ENCODE results near the gene HDAC1.
"Not testable (repeated sequence)": the region's sequence is repeated elsewhere in the genome, so short reads cannot be mapped to it uniquely, and the experiment has no call there.

Gene HDAC1

DNA sequence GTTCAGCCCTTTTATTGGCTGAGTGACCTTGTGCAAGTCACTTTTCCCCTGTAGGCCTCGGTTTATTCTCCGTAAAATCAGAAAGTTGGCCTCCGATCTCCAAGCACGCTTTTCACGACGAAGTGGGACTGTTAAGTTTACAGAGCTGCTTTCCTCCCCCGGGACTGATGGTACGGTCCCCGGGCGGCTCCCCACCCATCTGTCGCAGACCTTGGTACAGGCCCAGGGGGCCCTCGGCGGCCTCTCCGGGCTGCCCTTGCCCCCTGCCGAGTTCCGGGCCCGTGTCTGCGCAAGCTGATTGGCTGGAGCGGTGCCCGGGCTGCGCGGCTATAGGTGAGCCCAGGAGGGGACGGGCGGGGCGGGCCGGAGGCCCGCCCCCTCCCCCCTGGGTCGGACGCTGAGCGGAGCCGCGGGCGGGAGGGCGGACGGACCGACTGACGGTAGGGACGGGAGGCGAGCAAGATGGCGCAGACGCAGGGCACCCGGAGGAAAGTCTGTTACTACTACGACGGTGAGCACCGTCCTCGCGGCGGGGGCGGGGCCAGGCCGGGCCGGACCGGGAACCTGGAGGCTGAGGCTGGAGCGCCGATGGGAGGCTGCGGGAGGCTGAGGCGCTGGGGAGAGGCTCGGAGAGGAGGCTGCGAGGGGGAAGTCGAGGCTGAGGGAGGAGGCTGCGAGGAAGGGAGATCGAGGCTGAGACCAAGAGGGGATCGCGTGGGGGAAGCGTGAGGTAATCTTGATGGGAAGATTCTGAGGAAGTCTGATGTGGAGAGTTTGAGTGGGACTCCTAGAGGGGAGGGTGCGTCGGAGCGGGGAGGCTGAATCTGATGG, at the start of gene HDAC1:
Gene HDAC1 (plus strand): TSS at position 376 of the 831 bp plus-strand sequence. CDS start 87 bp downstream, at position 463.
- DNase-seq (ENCODE audit: low read depth) = peak; percentile 89

DNA sequence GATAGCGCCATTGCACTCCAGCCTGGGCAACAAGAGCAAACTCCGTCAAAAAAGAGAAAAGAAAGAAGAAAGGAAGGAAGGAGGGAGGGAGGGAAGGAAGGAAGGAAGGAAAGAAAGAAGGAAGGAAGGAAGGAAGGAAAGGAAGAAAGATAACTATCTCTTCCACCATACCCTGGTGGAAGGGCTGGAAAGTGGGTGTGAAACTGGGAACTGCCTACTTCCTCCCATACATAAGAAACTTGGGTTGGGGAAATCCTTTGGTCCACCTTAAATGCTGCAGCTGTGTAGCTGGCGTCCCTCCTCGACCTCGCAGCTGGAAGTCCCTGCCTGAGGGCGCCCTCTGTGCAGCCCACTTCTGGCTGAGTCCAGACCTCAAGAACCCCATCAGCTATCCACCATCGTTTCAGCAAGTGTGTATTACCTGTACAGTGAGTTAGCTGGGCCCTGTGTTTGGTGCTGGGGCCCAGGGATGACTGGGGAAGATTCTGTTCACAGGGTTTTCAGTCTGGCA, 49.5 kb upstream of the HDAC1 start:
- no peak for DNase-seq (ENCODE audit: low read depth)

DNA sequence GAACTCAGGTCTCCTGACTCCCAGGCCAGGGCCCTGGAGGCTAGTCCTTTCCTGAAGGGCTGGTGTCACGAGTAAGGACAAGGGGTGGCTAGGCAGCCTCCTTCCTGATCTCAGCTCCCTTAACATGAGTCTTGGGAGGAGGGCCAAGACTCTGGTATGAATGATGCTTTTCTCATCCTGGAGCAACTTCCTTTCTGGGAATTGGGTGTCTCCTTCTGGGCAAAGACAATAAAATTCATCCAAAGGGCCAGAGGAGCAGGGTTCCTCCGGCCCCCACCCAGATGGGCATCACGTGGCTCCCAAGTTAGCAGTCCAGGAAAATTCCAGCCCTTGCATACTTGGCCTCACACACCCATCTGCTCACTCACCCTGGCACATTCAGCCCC, 45.0 kb upstream of the HDAC1 start, which contains the start of gene FAM167B:
Gene FAM167B (plus strand): TSS at position 335 of the 386 bp plus-strand sequence. CDS start 200 bp downstream, outside the sequence.
- no peak for DNase-seq (ENCODE audit: low read depth)

DNA sequence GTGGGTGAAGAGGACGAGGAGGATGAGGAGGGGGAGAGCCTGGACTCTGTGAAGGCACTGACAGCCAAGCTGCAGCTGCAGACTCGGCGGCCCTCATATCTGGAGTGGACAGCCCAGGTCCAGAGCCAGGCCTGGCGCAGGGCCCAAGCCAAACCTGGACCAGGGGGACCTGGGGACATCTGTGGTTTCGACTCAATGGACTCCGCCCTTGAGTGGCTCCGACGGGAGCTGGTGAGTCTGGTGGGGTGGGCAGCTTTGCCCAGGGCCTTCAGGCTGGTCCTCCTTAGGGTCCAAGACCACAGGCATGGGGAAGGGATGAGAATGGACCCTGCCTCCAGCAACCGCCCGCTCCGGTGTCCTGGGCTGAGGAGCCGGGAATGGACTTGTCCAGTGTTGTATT, 44.4 kb upstream of the HDAC1 start:
- no peak for DNase-seq (ENCODE audit: low read depth)

DNA sequence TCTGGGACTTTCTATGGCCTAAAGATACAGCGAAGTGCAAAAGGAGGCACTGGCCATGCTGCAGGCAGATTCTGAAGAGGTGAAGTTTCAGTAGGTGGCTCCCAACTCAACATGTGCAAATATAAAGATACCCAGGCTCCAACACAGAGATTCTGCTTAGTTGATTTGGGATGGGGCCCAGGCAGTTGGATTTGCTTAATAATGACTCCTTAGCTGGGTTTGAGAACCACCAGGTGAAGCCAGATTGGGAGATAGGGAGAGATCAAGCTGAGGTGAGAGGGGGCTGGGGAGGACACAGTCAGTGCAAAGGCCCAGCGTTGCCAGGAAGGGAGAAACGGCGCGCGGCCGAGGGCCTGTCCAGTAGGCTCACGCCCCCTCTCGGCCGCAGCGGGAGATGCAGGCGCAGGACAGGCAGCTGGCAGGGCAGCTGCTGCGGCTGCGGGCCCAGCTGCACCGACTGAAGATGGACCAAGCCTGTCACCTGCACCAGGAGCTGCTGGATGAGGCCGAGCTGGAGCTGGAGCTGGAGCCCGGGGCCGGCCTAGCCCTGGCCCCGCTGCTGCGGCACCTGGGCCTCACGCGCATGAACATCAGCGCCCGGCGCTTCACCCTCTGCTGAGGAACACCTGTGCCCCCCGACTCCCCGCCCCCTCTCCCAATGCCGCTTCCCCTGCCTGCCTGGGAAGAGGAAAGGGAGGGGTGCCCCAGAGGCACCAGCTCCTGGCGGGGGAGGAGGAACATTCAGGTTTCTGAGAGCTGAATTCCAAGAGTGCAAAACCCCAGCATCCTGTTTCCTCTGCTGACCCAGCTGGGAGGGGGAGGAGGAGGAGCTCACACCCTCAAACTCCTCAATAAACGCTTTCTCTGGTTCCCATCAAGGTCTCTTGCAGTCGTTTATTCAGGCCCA, 43.6 kb upstream of the HDAC1 start:
- peak; percentile 56 for DNase-seq (ENCODE audit: low read depth)

DNA sequence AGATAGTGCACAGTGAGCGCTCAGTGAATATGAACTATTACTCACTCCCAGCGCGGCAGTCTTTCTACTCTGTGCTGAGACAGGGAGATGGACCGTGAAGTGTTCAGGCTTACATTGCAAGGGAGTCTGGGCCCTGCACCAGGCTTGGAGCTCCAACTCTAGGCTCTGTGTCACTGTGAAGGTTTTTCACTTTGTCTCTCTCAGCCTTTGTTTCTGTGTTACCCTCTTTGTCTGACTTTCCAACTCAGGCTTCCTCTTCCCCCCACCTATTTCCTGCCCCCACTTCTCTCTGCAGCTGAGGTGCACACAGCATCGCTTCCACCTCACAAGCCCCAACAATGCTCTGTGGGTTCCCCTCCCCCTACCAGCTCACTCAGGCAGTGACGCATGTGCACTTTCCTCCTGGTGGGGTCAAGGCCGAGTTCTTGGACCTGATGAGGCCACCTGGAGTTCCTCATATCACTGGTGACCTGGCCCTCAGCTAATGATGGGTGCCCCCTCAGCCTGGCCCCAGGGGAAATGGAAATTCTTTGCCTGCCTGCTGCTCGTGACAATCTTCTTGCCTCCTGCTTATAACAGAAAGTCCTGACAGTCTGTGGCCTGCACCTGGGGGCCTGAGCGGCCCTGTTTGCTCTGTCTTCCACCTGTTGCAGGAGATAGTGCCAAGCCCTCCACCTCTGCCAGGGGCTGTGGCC, 41.9 kb upstream of the HDAC1 start:
- DNase-seq (ENCODE audit: low read depth) = peak; percentile 52

DNA sequence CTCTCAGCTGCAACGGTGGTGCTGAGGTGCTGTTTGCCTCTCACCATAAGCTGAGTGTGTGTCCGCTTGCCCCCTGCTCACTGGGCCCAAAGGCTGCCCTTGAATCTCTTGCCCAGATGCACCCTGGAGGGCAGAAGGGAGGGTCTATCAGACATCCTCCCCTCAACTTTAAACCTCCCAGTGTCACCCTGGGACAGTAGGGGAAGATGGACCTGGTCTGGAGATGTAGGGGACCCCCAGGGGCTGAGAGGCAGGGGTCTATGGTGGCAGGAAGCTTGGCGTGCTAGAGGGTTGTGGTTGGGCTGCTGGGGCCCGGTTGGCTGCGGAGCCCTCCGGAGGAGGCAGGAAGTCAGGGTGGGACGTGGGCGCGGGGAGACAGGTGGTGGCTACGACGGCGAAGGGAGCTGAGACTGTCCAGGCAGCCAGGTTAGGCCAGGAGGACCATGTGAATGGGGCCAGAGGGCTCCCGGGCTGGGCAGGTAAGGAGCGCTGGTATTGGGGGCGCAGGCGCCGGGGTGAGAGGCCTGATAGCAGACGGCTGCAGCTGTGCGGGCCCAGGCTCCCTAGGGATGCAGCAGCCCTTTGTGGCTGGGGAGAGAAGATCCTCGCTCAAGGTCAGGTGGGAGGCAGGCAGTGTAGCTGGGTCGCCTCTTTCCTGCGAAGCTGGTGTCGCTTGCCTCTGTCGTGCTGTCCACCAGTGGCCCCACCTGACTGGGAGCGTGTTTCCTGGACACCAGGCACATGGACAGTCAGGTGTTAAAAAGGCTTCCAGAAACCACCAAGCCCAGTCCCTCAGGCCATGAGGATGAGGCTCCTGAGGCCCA, 40.8 kb upstream of the HDAC1 start, which contains the start of gene LCK:
Gene LCK (plus strand): TSS at position 373 of the 824 bp plus-strand sequence. CDS start 23,065 bp downstream, outside the sequence.
- DNase-seq (ENCODE audit: low read depth) = no peak

DNA sequence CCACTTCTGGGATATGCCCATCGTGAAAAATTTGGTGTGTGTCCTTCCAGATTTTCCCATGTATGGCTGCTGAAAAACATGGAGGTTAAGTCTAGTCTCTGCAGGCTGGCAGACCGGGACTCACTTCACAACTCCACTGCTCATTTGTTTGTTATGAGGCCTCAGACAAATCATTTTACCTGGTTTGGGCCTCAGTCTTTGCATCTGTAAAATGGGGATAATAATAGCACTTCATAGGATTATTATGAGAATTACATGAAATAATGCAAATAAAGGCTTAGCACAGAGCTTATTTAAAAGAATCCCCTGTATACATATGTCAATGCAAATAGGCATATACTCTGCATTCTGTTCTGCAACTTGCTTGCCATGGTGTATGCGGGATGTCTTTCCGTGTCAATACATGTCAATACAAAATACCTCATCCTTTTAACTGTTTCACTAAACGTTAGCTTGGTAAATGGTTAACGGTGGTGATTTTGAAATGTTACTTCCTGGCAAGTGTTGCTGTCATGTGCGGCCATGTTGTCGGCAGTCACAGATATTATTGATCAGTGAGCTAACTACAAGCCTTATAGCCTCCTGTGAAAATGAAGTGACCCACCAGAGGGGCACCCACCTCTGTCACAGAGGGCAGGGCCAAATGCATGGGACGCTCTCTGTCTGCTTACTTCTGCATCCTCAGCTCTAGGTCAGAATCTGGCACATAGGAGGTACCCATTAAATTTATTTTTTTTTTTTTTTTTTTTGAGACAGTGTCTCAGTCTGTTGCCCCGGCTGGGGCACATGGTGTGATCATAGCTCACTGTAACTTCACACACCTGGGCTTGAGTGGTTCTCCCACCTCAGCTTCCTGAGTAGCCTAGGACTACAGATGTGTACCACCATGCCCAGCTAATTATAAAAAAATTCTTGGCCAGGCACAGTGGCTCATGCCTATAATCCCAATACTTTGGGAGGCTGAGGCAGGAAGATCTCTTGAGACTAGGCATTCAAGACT, 36.5 kb upstream of the HDAC1 start:
- DNase-seq (ENCODE audit: low read depth) = no peak

DNA sequence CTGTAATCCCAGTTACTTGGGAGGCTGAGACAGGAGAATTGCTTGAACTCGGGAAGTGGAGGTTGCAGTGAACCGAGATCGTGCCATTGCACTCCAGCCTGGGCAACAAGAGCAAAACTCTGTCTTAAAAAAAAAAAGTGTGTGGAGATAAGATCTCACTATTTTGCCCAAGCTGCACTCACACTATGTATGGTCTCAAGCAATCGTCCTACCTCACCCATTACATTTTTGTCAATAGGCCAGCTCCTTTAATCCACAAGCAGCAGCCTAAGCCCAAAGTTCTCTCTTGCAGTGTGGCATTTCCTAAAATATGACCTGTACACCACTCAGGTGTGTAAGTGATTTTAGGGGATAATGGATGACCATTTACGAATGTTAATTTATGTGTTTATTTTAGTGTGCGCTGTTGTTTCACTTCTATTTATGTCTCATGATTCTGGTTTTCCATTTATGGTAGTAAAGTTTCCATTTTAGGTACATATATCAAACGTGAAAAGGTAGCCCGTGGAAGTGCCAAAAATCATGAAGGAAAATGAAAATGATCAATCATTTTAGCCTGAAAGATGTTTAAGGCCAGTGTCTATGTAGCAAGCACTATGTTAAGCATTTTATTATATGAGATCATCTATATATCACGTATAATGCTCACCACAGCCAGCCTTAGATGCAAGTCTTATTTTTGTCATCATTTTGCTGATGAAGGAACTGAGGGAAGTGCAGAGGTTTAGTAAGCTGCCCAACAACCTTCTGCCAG, 35.2 kb upstream of the HDAC1 start:
- no peak for DNase-seq (ENCODE audit: low read depth)

DNA sequence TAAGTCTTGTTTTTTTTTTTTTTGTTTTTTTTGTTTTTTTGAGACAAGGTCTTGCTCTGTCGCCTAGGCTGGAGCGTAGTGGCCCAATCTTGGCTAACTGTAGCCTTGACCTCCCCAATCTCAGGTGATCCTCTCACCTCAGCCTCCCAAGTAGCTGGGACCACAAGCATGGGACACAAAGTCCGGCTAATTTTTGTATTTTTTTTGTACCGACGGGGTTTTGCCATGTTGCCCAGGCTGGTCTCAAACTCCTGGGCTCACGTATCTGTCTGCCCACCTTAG, 34.7 kb upstream of the HDAC1 start:
- DNase-seq (ENCODE audit: low read depth) = no peak

DNA sequence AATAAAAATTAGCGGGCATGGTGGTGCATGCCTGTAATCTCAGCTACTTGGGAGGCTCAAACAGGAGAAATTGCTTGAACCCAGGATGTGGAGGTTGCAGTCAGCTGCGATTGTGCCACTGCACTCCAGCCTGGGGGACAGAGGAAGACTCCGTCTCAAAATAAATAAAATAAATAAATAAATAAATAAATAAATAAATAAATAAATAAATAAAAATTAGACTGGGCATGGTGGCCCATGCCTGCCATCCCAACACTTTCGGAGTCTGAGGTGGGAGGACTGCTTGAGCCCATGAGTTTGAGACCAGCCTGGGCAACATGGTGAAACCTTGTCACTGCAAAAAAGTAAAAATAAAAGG, 28.7 kb upstream of the HDAC1 start:
- not testable (repeated sequence) for DNase-seq (ENCODE audit: low read depth)

DNA sequence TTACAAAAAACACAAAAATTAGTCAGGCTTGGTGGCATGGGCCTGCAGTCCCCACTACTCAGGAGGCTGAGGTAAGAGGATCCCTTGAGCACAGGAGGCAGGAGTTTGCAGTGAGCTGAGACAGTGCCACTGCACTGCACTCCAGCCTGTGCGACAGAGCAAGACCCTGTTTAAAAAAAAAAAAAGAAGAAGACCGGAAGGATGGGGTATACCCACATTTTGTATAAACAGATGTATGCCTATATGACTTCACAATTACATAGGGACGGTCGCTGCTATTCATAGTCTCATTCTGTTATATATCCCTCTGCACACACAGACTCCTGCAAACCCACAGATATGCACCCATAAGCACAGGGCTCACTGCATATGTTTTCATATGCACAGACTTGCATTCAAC, 28.1 kb upstream of the HDAC1 start:
- DNase-seq (ENCODE audit: low read depth) = no peak

DNA sequence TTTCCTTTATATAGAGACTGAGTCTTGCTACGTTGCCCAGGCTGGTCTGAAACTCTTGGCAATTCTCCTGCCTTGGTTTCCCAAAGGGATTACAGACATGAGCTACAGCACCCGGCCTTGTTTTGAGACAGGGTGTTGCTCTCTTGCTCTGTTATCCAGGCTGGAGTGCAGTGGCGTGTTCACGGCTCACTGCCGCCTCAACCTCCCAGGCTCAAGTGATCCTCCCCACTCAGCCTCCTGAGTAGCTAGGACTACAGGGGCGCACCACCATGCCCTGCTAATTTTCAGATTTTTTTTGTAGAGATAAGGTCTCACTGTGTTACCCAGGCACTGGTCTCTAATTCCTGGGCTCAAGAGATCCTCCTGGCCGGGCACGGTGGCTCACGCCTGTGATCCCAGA, 26.0 kb upstream of the HDAC1 start:
- DNase-seq (ENCODE audit: low read depth) = no peak

DNA sequence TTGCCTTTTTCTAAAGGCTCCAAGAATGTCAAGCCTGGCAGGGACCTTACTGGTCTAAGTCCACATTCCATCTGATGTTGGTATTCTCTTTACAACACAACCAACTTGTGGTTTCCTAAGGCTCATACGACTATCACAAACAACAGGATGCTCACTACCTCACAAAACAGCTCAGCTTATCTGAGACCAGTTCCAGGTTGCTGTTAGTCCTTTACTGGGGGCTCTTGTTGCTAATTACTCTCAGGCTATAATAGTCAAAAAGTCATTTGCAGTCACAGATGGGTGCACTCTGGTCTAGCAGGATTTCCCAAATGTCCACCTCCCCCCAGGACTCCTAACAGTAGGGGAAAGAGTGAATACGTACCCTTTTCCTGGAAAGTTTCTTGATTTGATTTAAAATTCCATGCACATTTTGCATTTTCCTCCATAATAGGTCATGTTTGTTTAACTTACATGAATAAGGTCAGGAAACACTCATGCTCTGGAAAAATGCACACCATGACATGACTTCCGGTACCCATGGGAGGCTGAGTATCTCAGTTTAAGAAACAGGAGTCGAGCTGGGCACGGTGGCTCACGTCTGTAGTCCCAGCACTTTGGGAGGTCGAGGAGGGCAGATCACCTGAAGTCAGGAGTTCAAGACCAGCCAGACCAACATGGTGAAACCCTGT, 24.8 kb upstream of the HDAC1 start:
- DNase-seq (ENCODE audit: low read depth) = no peak

DNA sequence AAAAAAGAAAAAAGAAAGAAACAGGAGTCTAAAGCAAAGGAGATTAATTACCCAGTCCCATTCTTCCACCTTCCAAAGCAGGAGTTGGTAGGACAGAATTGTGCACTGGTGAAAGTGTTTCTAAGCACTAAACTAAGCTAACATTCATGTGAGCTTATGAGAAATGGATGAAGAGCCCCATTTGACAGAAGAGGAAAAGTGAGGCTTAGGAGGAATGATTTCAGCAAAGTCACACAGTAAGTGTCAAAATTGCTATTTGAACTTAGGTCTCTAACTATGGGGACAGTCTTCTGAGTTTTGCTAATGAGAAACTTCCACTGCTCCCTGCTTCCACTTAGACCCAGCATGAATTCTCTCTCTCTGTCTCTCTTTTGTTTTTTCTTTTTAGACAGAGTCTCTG, 22.1 kb upstream of the HDAC1 start:
- DNase-seq (ENCODE audit: low read depth) = no peak

DNA sequence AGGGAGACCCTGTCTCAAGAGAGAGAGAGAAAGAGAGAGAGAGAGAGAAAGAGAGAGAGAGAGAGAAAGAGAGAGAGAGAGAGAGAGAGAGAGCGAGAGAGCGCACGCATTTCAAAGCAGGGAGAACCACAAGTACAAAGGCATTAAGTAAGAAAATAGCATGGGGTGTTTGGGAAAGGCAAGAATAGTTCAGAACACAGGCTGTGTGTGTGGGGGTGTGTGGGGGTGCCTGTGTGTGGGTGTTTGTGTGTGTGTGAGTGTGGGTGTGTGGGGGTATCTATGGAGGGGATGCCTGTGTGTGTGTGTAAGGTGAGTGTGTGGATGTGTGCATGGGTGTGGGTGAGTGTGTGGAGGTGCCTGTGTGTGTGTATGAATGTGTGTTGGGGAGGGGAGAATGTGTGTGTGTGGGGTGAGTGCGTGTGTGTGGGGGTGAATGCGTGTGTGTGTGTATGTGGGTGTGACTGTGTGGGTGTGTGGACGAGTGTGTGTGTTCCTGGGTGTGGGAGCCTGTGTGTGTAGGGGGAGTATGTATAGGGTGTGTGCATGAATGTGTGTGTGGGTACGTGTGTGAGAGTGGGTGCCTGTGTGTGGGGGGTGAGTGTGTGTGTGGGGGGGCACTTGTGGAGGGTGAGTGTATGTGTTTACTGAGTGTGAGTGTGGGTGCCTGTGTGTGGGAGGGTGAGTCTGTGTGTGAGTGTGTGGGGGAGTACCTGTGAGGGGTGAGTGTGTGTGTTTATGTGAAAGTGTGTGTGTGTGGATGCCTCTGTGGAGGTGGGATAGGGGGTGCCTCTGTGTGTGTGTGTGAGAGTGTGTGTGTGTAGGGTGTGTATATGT, 19.1 kb upstream of the HDAC1 start:
- no peak for DNase-seq (ENCODE audit: low read depth)

DNA sequence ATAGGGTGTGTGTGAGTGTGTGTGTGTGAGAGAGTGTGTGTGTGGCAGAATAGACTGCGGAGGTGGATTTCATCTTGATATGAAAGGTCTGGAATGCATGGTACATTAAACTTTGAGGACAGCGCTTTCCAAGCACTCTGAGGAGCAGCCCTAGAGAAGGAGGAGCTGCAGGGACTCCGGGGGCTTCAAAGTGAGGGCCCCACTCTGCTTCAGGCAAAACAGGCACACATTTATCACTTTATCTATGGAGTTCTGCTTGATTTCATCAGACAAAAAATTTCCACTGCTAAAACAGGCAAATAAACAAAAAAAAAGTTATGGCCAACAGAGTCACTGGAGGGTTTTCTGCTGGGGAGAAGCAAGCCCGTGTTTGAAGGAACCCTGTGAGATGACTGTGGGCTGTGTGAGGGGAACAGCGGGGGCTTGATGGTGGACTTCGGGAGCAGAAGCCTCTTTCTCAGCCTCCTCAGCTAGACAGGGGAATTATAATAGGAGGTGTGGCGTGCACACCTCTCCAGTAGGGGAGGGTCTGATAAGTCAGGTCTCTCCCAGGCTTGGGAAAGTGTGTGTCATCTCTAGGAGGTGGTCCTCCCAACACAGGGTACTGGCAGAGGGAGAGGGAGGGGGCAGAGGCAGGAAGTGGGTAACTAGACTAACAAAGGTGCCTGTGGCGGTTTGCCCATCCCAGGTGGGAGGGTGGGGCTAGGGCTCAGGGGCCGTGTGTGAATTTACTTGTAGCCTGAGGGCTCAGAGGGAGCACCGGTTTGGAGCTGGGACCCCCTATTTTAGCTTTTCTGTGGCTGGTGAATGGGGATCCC, 18.3 kb upstream of the HDAC1 start:
- peak; percentile 73 for DNase-seq (ENCODE audit: low read depth)
